ENCODE measurements around the gene HDAC9.

Gene HDAC9

GRCh38 chr7:18535810-18536415 lies 40.4 kb downstream of the HDAC9 start:
- TF ChIP-seq EZH2 (IDR thresholded peaks at IDR 0.05; ENCODE audit: borderline replicate concordance, low read depth, low read length, severe bottlenecking): no peak
- no peak for TF ChIP-seq CTCF (IDR thresholded peaks at IDR 0.05; ENCODE audit: borderline replicate concordance, extremely low read depth, low read length, poor library complexity, severe bottlenecking)
- no peaks in the 10 kb centered on the region for H4K20me1 ChIP-seq (ENCODE audit: insufficient read depth, low read length)
- no peaks in the 10 kb centered on the region for H3K79me2 ChIP-seq (ENCODE audit: insufficient read depth, low read length)
- H3K4me3 ChIP-seq (ENCODE audit: low read depth in 1 of 2, low read length in 2 of 2): no peak overlapping the region
- no peak for DNase-seq
- no peak overlapping the region for H3K9ac ChIP-seq (ENCODE audit: low read depth, low read length)
- H2AFZ ChIP-seq (ENCODE audit: low read depth, low read length): no peak overlapping the region
- no peak overlapping the region for H3K27ac ChIP-seq (ENCODE audit: low read length)
- H3K27me3 ChIP-seq (ENCODE audit: insufficient read depth, low read length, poor library complexity): no peaks in the 10 kb centered on the region
- H3K4me2 ChIP-seq (ENCODE audit: insufficient read depth, low read length): no peak overlapping the region
- no peaks in the 10 kb centered on the region for H3K4me1 ChIP-seq (ENCODE audit: insufficient read depth, low read length)
- H3K36me3 ChIP-seq (ENCODE audit: insufficient read depth, low read length): no peaks in the 10 kb centered on the region
- ATAC-seq (ENCODE audit: insufficient read depth, low read depth): no peak
- H3K9me3 ChIP-seq (ENCODE audit: insufficient read depth, low read length, severe bottlenecking): no peaks in the 10 kb centered on the region

GRCh38 chr7:18536486-18536885 lies 40.9 kb downstream of the HDAC9 start:
- no peak overlapping the region for H3K4me3 ChIP-seq (ENCODE audit: low read depth in 1 of 2, low read length in 2 of 2)
- no peaks in the 10 kb centered on the region for H3K36me3 ChIP-seq (ENCODE audit: insufficient read depth, low read length)
- no peaks in the 10 kb centered on the region for H3K9me3 ChIP-seq (ENCODE audit: insufficient read depth, low read length, severe bottlenecking)
- ATAC-seq (ENCODE audit: insufficient read depth, low read depth) (no peak), DNase-seq (no peak)
- no peak overlapping the region for H3K27ac ChIP-seq (ENCODE audit: low read length)
- no peak overlapping the region for H3K4me2 ChIP-seq (ENCODE audit: insufficient read depth, low read length)
- no peak for TF ChIP-seq EZH2 (IDR thresholded peaks at IDR 0.05; ENCODE audit: borderline replicate concordance, low read depth, low read length, severe bottlenecking)
- no peak for TF ChIP-seq CTCF (IDR thresholded peaks at IDR 0.05; ENCODE audit: borderline replicate concordance, extremely low read depth, low read length, poor library complexity, severe bottlenecking)
- H3K79me2 ChIP-seq (ENCODE audit: insufficient read depth, low read length): no peaks in the 10 kb centered on the region
- no peaks in the 10 kb centered on the region for H3K4me1 ChIP-seq (ENCODE audit: insufficient read depth, low read length)
- H4K20me1 ChIP-seq (ENCODE audit: insufficient read depth, low read length): no peaks in the 10 kb centered on the region
- H3K9ac ChIP-seq (ENCODE audit: low read depth, low read length): no peak overlapping the region
- H2AFZ ChIP-seq (ENCODE audit: low read depth, low read length): no peak overlapping the region
- H3K27me3 ChIP-seq (ENCODE audit: insufficient read depth, low read length, poor library complexity): no peaks in the 10 kb centered on the region

- Histone ChIP-seq H3K4me3 (ENCODE audit: low read depth in 1 of 2, low read length in 2 of 2) (no peak overlapping the region), H3K79me2 (ENCODE audit: insufficient read depth, low read length) (no peaks in the 10 kb centered on the region)
Measured at GRCh38 chr7:18538554-18539250, 43.2 kb downstream of the HDAC9 start.

More at GRCh38 chr7:18538554-18539250, 43.2 kb downstream of the HDAC9 start:
- TF ChIP-seq CTCF (IDR thresholded peaks at IDR 0.05; ENCODE audit: borderline replicate concordance, extremely low read depth, low read length, poor library complexity, severe bottlenecking): no peak
- no peak for TF ChIP-seq EZH2 (IDR thresholded peaks at IDR 0.05; ENCODE audit: borderline replicate concordance, low read depth, low read length, severe bottlenecking)
- Histone ChIP-seq H3K27ac (ENCODE audit: low read length) (no peak overlapping the region), H3K4me2 (ENCODE audit: insufficient read depth, low read length) (no peak overlapping the region), H3K4me1 (ENCODE audit: insufficient read depth, low read length) (no peaks in the 10 kb centered on the region), H3K9me3 (ENCODE audit: insufficient read depth, low read length, severe bottlenecking) (no peaks in the 10 kb centered on the region), H2AFZ (ENCODE audit: low read depth, low read length) (no peak overlapping the region), H3K27me3 (ENCODE audit: insufficient read depth, low read length, poor library complexity) (no peaks in the 10 kb centered on the region), H3K36me3 (ENCODE audit: insufficient read depth, low read length) (no peaks in the 10 kb centered on the region), H3K9ac (ENCODE audit: low read depth, low read length) (no peak overlapping the region), H4K20me1 (ENCODE audit: insufficient read depth, low read length) (no peaks in the 10 kb centered on the region)
- ATAC-seq (ENCODE audit: insufficient read depth, low read depth): no peak
- DNase-seq: no peak

Measured in DND-41 (cell line).